DOHH2 (cell line): ENCODE measurements around the gene DCLK3.

ENCODE experiments used
- H3F3A ChIP-seq: fragments of 200-600 bp; sonication (generic), shearing (Covaris generic); 2 replicates; pipeline ENCODE4 v1.6.0; 2016; ENCODE audit warnings: antibody characterized with exemption, mild to moderate bottlenecking; ENCODE audit not compliant: control insufficient read depth, insufficient read depth
- H3K27ac ChIP-seq: fragments of 200-600 bp; sonication (generic); 2 replicates; pipeline ENCODE4 v1.5.1; 2014; ENCODE audit warnings: low read depth, mild to moderate bottlenecking, low read length, moderate library complexity
- H3K27me3 ChIP-seq: fragments of 200-600 bp; sonication (generic); 2 replicates; pipeline ENCODE4 v1.6.1; 2014; ENCODE audit warnings: mild to moderate bottlenecking, low read length, mixed read lengths; ENCODE audit not compliant: control insufficient read depth
- H3K36me3 ChIP-seq: fragments of 200-600 bp; sonication (generic); 2 replicates; pipeline ENCODE4 v1.6.1; 2014; ENCODE audit warnings: mild to moderate bottlenecking, low read length, moderate library complexity, mixed read lengths; ENCODE audit not compliant: control insufficient read depth
- H3K4me1 ChIP-seq: fragments of 200-600 bp; sonication (generic); 2 replicates; pipeline ENCODE4 v1.6.1; 2014; ENCODE audit warnings: mild to moderate bottlenecking, low read length, mixed read lengths; ENCODE audit not compliant: control insufficient read depth
- H3K4me2 ChIP-seq: fragments of 200-600 bp; sonication (generic); 2 replicates; pipeline ENCODE4 v1.6.0; 2014; ENCODE audit warnings: mild to moderate bottlenecking, low read length, moderate library complexity
- H3K4me3 ChIP-seq: fragments of 200-600 bp; sonication (generic); 2 replicates; pipeline ENCODE4 v1.5.1; 2014; ENCODE audit warnings: mild to moderate bottlenecking, low read length, mixed read lengths
- H3K79me2 ChIP-seq: fragments of 200-600 bp; sonication (generic); 2 replicates; pipeline ENCODE4 v1.6.1; 2014; ENCODE audit warnings: mild to moderate bottlenecking, low read length, mixed read lengths; ENCODE audit not compliant: control insufficient read depth
- H3K9me2 ChIP-seq: fragments of 200-600 bp; sonication (generic); replicated peaks from 2 replicates; pipeline ENCODE4 v1.6.1; 2014; ENCODE audit warnings: mild to moderate bottlenecking, low read length, mixed read lengths; ENCODE audit not compliant: control insufficient read depth
- H3K9me3 ChIP-seq: fragments of 200-600 bp; sonication (generic); 2 replicates; pipeline ENCODE4 v1.6.1; 2014; ENCODE audit warnings: antibody characterized with exemption, low read length, mixed read lengths; ENCODE audit not compliant: control insufficient read depth, insufficient read depth
- H4K20me1 ChIP-seq: fragments of 200-600 bp; sonication (generic); 2 replicates; pipeline ENCODE4 v1.6.0; 2014; ENCODE audit warnings: low read depth, mild to moderate bottlenecking, antibody characterized with exemption, low read length, moderate library complexity; ENCODE audit not compliant: control insufficient read depth, insufficient read depth
- EZH2phosphoT487 ChIP-seq: fragments of 200-600 bp; sonication (generic); IDR thresholded peaks from 2 replicates; pipeline ENCODE4 v1.6.1; 2017; ENCODE audit warnings: borderline replicate concordance, mild to moderate bottlenecking, antibody characterized with exemption, low read length, moderate library complexity, mixed read lengths
- TF ChIP-seq, protein P1 (sequence below): fragments of 200-600 bp; sonication (generic); IDR thresholded peaks from one replicate; pipeline ENCODE4 v1.5.1; 2014; ENCODE audit warnings: antibody characterized with exemption, mild to moderate bottlenecking, low read depth, low read length; ENCODE audit not compliant: poor library complexity, severe bottlenecking

The DCLK3 gene

DNA sequence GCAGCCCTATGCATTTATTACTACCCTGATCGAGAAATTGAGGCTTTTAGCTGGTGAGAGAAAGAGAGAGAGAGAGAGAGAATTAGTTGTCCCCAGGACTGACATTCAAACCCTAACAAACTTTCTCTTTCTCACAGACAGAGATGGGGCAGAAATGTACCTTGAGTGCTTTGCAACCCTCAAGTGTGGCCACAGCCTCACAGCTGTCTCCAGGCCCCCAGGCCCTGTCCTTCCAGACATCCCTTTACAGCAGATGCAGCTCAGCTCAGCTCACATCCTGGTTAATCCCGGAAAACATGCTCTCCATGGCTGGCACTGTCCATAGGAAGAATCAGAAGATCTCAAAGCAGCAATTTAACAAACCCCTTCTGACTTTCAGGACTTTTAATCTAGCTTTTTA, 67.6 kb downstream of the DCLK3 start:
- Histone ChIP-seq H3K27ac (no peak overlapping the region), H3K9me2 (no peaks in the 10 kb centered on the region), H4K20me1 (no peaks in the 10 kb centered on the region), H3K4me1 (no peaks in the 10 kb centered on the region), H3K9me3 (no peaks in the 10 kb centered on the region), H3F3A (no peaks in the 10 kb centered on the region), H3K36me3 (no peaks in the 10 kb centered on the region), H3K4me3 (no peak overlapping the region), H3K79me2 (no peaks in the 10 kb centered on the region), H3K27me3 (peaks cover 10% of the 10 kb centered on the region; the same call in 1 of the 2 replicates), H3K4me2 (no peak overlapping the region)
- TF ChIP-seq, protein P1, sequence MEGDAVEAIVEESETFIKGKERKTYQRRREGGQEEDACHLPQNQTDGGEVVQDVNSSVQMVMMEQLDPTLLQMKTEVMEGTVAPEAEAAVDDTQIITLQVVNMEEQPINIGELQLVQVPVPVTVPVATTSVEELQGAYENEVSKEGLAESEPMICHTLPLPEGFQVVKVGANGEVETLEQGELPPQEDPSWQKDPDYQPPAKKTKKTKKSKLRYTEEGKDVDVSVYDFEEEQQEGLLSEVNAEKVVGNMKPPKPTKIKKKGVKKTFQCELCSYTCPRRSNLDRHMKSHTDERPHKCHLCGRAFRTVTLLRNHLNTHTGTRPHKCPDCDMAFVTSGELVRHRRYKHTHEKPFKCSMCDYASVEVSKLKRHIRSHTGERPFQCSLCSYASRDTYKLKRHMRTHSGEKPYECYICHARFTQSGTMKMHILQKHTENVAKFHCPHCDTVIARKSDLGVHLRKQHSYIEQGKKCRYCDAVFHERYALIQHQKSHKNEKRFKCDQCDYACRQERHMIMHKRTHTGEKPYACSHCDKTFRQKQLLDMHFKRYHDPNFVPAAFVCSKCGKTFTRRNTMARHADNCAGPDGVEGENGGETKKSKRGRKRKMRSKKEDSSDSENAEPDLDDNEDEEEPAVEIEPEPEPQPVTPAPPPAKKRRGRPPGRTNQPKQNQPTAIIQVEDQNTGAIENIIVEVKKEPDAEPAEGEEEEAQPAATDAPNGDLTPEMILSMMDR, result no peak
- no peak for TF ChIP-seq EZH2phosphoT487

DNA sequence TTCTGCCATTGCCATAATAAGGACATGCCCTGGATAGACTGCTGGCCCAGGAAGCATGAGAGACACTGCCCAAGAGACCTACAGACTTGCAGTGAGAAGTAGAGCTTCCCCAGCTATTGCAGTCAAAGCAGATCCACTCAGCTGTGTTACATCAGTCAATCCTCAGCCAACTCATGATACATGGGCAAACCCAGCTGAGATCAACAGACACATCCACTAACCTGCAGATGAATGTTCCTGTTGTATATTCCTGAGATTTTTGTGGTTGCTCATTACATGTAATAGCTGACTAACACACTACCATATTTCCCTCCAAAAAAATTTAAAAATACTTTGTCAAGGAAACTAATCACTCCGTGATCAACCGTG, 68.6 kb downstream of the DCLK3 start:
- Histone ChIP-seq H3K27me3 (peaks cover 10% of the 10 kb centered on the region; the same call in 1 of the 2 replicates), H3K36me3 (no peaks in the 10 kb centered on the region), H3K9me3 (no peaks in the 10 kb centered on the region), H3K4me3 (no peak overlapping the region), H3K9me2 (no peaks in the 10 kb centered on the region), H3K79me2 (no peaks in the 10 kb centered on the region), H3K4me1 (no peaks in the 10 kb centered on the region), H3K4me2 (no peak overlapping the region), H3K27ac (no peak overlapping the region), H4K20me1 (no peaks in the 10 kb centered on the region), H3F3A (no peaks in the 10 kb centered on the region)
- no peak for TF ChIP-seq EZH2phosphoT487
- TF ChIP-seq, protein P1, result no peak

DNA sequence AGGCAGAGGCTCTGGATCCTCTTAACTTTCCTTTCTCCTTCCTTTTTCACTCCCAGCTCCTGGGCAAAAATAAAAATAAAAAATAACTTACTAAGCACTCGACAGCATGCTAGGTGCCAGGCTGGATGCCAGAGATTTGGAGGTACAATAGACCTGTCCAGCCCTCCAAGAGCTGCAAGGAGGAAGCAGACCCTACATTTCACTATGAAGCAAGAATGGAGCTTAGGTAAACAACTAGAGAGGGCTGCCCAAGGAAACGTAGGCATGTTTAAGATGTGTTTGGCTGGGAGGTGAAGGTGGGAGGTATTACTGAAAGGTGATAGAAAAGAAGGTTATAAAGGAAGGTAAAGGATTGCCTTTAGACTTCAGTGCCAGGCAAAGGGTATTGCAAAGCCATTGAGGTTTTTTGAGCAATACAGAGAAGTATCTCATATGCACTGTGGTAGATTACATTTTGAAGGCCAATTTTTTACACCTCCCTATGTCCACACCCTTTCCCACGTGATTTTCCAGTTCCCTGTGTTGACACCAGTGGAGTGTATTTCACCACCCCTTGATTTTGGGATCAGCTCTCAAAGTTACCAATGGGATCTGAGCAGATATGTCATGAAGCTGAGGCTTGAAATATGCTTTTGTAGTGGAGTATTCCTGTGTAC, 69.1 kb downstream of the DCLK3 start:
- Histone ChIP-seq H4K20me1 (no peaks in the 10 kb centered on the region), H3F3A (no peaks in the 10 kb centered on the region), H3K27me3 (peaks cover 10% of the 10 kb centered on the region; the same call in 1 of the 2 replicates), H3K4me1 (no peaks in the 10 kb centered on the region), H3K4me2 (no peak overlapping the region), H3K9me3 (no peaks in the 10 kb centered on the region), H3K79me2 (no peaks in the 10 kb centered on the region), H3K4me3 (no peak overlapping the region), H3K9me2 (no peaks in the 10 kb centered on the region), H3K36me3 (no peaks in the 10 kb centered on the region), H3K27ac (no peak overlapping the region)
- TF ChIP-seq, protein P1, result no peak
- TF ChIP-seq EZH2phosphoT487, result no peak
